GM12872 (cell line): ENCODE measurements around the gene PPP1R9A.

ENCODE experiments used
- TF ChIP-seq, protein P1 (sequence below): IDR thresholded peaks from 3 replicates; pipeline ENCODE4 v1.5.1; 2011; ENCODE audit warnings: low read depth, mild to moderate bottlenecking, low read length, moderate library complexity; ENCODE audit not compliant: insufficient read depth

PPP1R9A gene

DNA sequence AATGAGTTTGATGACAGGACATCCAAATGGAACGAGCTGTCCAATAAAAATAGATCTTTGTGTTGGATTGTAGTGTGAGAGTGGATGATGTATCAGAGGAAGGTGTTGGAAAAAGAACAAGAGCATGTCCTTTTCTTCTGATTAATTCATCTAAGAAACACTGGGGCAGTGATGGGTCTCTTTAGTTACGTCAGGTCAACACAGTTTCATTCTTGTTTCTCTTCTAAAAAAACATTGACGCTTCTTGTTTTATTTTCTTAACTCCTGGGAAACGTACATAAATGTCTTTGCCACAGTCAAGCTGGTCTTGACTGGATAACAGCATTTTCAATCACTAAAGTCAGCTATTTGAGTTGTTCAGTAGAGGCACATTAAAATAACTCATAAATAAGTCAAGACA is 67.0 kb downstream of the PPP1R9A start:
- TF ChIP-seq, protein P1, sequence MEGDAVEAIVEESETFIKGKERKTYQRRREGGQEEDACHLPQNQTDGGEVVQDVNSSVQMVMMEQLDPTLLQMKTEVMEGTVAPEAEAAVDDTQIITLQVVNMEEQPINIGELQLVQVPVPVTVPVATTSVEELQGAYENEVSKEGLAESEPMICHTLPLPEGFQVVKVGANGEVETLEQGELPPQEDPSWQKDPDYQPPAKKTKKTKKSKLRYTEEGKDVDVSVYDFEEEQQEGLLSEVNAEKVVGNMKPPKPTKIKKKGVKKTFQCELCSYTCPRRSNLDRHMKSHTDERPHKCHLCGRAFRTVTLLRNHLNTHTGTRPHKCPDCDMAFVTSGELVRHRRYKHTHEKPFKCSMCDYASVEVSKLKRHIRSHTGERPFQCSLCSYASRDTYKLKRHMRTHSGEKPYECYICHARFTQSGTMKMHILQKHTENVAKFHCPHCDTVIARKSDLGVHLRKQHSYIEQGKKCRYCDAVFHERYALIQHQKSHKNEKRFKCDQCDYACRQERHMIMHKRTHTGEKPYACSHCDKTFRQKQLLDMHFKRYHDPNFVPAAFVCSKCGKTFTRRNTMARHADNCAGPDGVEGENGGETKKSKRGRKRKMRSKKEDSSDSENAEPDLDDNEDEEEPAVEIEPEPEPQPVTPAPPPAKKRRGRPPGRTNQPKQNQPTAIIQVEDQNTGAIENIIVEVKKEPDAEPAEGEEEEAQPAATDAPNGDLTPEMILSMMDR, result no peak

GRCh38 chr7:94975336-94975735 is 67.9 kb downstream of the PPP1R9A start:
- TF ChIP-seq, protein P1, result no peak

- TF ChIP-seq, protein P1, result no peak
Measured at GRCh38 chr7:94980418-94981142, 73.2 kb downstream of the PPP1R9A start.

DNA sequence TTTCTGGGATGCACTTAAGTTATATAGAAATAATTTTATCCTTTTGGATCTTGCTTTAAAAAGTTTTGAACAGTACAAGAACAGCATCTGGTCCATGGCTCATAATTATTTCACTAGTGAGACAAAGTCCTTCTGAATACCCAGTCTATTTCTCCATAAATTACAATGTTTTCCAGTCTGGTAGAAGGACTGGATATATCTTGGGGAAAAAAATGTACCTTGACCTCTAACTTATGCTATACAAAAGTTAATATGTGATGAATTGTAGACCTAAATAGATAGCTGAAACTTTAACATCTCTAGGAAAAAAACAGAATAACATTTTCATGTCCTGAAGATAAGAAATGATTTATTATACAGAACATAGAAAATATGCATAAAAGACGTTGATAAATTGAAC is 88.5 kb downstream of the PPP1R9A start:
- TF ChIP-seq, protein P1, result no peak

DNA sequence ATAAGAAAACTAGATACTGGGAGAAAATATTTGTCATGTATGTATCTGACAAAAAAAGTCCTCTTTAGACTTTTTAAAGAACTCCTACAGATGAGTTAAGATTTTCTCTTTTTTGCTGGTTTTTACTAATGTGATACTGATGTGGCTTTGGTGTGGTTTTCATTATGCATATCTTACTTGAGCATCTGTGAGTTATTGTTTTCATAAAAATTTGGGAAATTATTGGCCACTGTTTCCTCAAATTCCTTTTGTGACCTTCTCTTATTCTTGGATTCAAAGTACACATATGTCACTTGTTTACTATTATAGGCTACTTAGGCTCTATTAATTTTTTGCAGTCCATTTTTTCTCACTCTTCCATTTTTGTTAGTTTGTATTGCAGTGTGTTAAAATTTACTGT is 89.0 kb downstream of the PPP1R9A start:
- TF ChIP-seq, protein P1, result no peak

GRCh38 chr7:94997547-94997946 is 90.2 kb downstream of the PPP1R9A start:
- TF ChIP-seq, protein P1, result no peak

- TF ChIP-seq, protein P1, result no peak
Measured at GRCh38 chr7:94998266-94999068, 91.1 kb downstream of the PPP1R9A start.
